Mucosa of gallbladder (tissue), 1 donor: Measurements from ENCODE around the gene SLC35B2. TPM values are rescaled to one million over a fixed set of nuclear protein-coding genes. Genes with fewer than 3 reads are reported as not detected.

ENCODE experiments used
- DNase-seq: peaks from one replicate; pipeline ENCODE4 v3.0.0-alpha.2; 2020; ENCODE audit warnings: low spot score
- total RNA-seq: library from RNA; stranded (reverse); gene quantifications from one replicate; pipeline ENCODE4 v1.2.1, GENCODE V29; 2021
- donor health status: DM: no; HTN: no; CAD: no.

Gene SLC35B2
- total RNA-seq, 1 donor from 2014 or later: 50.8 TPM

- DNase-seq: no peak
Observed at GRCh38 chr6:44253307-44254101, 3.8 kb downstream of the SLC35B2 start.

DNA sequence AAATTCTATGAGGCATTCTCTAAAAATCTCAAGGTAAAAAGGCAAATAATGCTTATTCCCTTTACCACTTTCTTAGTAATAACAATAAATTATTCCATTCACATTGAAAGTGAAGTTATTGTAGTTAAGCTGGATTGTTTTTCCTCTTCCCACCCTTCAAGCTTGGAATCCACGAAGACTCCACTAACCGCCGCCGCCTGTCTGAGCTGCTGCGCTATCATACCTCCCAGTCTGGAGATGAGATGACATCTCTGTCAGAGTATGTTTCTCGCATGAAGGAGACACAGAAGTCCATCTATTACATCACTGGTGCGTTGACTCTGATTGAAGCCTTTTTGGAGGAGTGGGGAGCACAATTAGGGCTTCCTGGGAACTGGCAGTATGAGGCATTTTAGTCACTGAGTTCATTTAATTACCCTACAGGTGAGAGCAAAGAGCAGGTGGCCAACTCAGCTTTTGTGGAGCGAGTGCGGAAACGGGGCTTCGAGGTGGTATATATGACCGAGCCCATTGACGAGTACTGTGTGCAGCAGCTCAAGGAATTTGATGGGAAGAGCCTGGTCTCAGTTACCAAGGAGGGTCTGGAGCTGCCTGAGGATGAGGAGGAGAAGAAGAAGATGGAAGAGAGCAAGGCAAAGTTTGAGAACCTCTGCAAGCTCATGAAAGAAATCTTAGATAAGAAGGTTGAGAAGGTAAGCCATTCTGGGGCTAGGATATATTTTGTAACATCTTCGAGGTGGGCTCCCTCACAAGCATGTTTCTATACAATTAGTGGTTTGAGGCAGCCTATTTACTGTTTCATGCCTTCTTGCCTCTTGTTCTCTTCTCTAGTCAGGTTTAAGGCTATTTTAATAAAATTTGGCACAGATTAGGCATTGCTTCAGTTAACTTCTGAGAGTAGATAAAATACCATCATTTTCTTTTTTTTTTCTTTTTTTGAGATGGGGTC is 5.5 kb downstream of the SLC35B2 start:
- no peak for DNase-seq

GRCh38 chr6:44250718-44251123 is 6.6 kb downstream of the SLC35B2 start:
- no peak for DNase-seq

GRCh38 chr6:44250067-44250717 is 7.1 kb downstream of the SLC35B2 start:
- DNase-seq: no peak

DNA sequence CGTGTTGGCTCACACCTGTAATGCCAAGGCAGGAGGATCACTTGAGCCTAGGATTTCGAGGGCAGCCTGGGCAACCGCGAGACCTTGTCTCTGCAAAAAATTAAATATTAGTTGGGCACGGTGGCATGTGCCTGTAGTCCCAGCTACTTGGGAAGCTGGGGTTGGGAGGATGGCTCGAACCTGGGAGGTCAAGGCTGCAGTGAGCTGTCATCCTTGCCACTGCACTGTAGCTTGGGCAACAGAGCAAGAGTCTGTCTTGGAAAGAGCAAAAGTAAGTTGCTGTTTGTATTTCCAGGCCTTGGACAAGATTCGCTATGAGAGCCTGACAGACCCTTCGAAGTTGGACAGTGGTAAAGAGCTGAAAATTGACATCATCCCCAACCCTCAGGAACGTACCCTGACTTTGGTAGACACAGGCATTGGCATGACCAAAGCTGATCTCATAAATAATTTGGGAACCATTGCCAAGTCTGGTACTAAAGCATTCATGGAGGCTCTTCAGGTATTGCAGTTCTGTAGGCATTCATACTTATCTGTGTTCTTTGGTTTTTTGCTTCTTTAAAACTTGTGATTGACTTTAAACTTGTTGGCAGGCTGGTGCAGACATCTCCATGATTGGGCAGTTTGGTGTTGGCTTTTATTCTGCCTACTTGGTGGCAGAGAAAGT is 8.1 kb downstream of the SLC35B2 start:
- DNase-seq: no peak

- DNase-seq: no peak
Observed at GRCh38 chr6:44248579-44248978, 8.7 kb downstream of the SLC35B2 start.

- DNase-seq: peak; percentile 83
Observed at GRCh38 chr6:44247338-44248302, 9.7 kb downstream of the SLC35B2 start.

GRCh38 chr6:44246663-44247337 is 10.5 kb downstream of the SLC35B2 start, which contains the start of gene HSP90AB1:
Gene HSP90AB1, plus strand, starts transcription at chr6:44247101. Its CDS starts 1,529 bp downstream, at chr6:44248630.
- peak; percentile 98 for DNase-seq

GRCh38 chr6:44245912-44246662 is 11.2 kb downstream of the SLC35B2 start:
- peak; percentile 93 for DNase-seq

GRCh38 chr6:44245391-44245911 is 11.9 kb downstream of the SLC35B2 start:
- DNase-seq: no peak

DNA sequence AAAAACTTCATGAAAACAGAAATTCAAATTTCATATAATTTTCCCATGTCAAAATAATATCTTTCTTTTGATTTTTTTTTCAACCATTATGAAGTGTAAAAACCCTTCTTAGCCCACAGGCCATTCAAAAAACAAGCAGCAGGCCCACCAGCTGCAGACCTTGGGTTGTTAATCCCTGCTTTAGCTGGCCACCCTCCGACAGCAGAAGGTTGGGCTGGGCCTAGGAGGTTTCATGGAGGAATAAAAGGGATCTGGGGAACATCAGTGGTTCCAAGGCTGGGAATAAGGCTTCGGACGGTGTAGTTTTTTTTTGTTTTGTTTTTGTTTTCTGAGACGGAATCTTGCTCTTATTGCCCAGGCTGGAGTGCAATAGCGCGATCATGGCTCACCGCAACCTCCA is 14.0 kb downstream of the SLC35B2 start:
- no peak for DNase-seq

DNA sequence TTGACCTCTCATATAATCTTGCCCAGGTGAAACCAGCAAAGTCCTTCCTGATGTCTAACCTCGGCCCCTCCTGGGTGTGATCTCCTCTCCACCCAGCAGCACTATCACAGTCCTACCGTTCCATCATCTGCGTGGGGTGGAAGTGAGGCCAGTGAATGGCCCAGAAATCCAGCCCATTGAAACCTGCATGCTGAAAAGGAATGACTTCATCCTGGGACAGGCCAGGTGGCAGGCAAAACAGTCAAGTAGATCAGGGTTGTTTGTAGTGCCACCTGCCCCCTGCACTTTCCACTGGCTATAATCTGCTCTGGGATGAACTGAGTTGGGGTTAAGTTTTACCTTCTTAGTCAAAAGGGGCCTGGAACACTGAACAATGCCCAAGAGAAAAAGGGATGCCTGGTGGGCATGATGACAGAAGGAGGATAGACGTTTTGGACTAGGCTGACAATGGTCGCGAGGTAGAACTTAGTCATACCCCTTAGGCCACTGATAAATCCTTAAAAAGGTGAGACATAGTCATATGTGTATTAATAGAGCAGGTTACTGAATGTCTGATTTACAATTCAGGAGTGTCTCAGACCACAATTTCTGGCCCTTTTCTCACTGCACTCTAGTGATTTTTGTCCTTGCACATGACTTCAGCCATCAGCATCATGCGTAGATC is 18.5 kb downstream of the SLC35B2 start:
- no peak for DNase-seq

DNA sequence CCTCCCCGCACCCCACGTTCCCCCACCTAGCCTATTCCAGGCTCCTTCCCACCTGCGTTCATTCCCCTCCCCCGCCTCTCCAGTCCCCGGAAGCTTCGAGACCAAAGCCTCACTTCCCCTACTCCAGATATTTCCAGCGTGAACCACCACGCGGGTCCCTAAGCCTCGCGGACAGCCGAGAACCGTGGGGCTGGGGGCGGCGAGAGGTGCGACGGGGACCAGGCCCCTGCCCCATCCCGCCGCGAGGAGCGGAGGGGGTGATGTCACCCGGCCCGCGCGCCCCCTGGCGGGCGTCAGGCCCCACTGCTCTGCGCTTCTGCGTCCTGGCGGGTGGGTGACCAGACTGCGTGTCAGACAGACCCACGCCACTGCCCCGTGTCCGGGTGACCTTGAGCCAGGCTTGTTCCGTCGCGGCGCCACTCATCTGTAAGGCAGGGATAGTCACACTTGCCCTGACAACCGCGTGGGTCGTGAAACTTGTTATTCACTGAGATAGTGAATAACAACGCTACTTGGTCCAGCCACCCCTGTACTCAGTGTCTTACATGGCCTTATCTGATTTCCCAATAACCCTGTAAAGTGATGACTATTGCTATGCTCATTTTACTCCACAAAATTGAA is 19.4 kb downstream of the SLC35B2 start:
- peak; percentile 79 for DNase-seq

- DNase-seq: peak; percentile 95
Observed at GRCh38 chr6:44237021-44237812, 20.1 kb downstream of the SLC35B2 start.

- no peak for DNase-seq
Observed at GRCh38 chr6:44235891-44236516, 21.3 kb downstream of the SLC35B2 start.

DNA sequence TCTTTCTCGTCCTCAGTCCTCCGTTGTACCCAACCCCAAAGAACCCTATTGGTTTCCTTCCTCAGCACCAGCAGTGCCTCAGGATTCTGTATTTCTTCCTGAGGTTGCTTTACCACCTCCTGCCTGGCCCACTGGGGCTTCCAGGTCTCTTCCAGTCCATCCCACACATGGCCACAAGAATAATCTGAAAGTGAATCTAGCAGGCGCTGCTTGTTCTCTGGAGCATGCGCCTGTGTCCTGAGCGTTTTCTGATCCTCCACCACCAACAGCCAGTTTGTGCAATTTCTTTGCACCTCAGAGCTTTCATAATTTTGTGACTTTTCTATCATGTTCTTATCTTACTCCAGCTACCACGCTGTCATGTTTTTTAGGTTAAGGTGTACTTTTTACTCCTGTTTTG is 22.1 kb downstream of the SLC35B2 start:
- no peak for DNase-seq
